Stimulated activated naive B cell treated with anti-CD40 and anti-IgM and Interleukin-4, amounts not matched to agents 10 μg/mL and 1 μg/mL and 100 μg/mL, for 72 hours (primary cell): ENCODE measurements around the gene UNCX.
A peak's percentile ranks its signal among the peaks of the same experiment; 100 is the strongest.

Experiments
- ATAC-seq, 2 donors: fragments of 150-1000 bp; cut with Tn5 transposase; replicated peaks; 2 replicates each; pipeline ENCODE4 v1.10.0; 2021; ENCODE audit warnings: moderate library complexity in 1 of 2
- DNase-seq: peaks from one replicate; pipeline ENCODE4 v3.0.0; 2021
- H3K27ac Mint-ChIP-seq: one replicate; pipeline ENCODE4 v1.8.0; 2022; ENCODE audit warnings: mild to moderate bottlenecking, mixed read lengths
- H3K27me3 Mint-ChIP-seq, 2 donors: one replicate each; pipeline ENCODE4 v1.8.0; 2022; ENCODE audit warnings: mixed read lengths in 2 of 2
- H3K36me3 Mint-ChIP-seq, 2 donors: one replicate each; pipeline ENCODE4 v1.8.0; 2022; ENCODE audit warnings: mixed read lengths in 2 of 2, mild to moderate bottlenecking in 1 of 2
- H3K4me1 Mint-ChIP-seq, 2 donors: one replicate each; pipeline ENCODE4 v1.8.0; 2022; ENCODE audit warnings: mixed read lengths in 2 of 2, mild to moderate bottlenecking in 1 of 2
- H3K4me3 Mint-ChIP-seq, 2 donors: one replicate each; pipeline ENCODE4 v1.8.0; 2022; ENCODE audit warnings: mild to moderate bottlenecking in 2 of 2, mixed read lengths in 2 of 2, moderate library complexity in 1 of 2
- H3K9me3 Mint-ChIP-seq, 2 donors: one replicate each; pipeline ENCODE4 v1.8.0; 2022; ENCODE audit warnings: mixed read lengths in 2 of 2, mild to moderate bottlenecking in 1 of 2

UNCX gene

GRCh38 chr7:1232103-1232466, 587 bp upstream of the UNCX start:
- DNase-seq = no peak
- H3K27ac Mint-ChIP-seq = peak overlapping the region; percentile 93
- H3K9me3 Mint-ChIP-seq = peaks cover 0 to 7% of the 10 kb centered on the region in 2 donors
- peaks cover 9 to 15% of the 10 kb centered on the region in 2 donors for H3K36me3 Mint-ChIP-seq
- peaks cover 36 to 49% of the 10 kb centered on the region in 2 donors for H3K27me3 Mint-ChIP-seq
- H3K4me1 Mint-ChIP-seq = peaks cover 16 to 25% of the 10 kb centered on the region in 2 donors
- ATAC-seq = no peak
- peak overlapping the region; percentile 64 to 65 for H3K4me3 Mint-ChIP-seq

DNA sequence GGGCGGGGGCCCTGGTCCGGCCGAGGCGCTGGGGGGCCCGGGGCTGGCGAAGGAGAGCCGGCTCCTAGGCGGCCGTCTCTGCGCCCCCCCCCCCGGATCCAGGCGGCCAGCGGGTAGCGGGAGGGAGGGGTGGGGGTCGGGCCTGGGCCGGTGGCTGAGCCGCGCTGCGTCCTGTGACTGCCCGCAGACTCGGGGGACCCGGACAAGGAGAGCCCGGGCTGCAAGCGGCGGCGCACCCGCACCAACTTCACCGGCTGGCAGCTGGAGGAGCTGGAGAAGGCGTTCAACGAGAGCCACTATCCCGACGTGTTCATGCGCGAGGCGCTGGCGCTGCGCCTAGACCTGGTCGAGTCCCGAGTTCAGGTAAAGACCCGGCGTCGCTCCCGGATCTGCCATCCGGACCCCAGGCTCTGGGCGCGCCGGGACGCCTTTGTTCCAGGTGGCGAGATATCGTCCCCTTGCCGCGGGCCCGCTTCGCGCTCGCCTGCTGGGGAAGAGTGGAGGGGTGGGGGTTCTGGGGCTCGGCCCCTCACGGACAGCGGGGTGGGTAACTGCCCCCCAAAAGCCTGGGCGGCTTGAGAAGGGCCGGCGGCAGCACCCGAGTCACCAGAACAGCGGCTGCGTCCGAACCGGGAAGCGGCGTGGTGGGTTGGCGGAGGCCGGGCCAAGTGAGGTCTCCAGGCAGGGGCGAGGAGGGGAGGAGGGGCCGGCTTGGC, 819 bp downstream of the UNCX start:
- peak overlapping the region; percentile 80 for H3K27ac Mint-ChIP-seq

DNA sequence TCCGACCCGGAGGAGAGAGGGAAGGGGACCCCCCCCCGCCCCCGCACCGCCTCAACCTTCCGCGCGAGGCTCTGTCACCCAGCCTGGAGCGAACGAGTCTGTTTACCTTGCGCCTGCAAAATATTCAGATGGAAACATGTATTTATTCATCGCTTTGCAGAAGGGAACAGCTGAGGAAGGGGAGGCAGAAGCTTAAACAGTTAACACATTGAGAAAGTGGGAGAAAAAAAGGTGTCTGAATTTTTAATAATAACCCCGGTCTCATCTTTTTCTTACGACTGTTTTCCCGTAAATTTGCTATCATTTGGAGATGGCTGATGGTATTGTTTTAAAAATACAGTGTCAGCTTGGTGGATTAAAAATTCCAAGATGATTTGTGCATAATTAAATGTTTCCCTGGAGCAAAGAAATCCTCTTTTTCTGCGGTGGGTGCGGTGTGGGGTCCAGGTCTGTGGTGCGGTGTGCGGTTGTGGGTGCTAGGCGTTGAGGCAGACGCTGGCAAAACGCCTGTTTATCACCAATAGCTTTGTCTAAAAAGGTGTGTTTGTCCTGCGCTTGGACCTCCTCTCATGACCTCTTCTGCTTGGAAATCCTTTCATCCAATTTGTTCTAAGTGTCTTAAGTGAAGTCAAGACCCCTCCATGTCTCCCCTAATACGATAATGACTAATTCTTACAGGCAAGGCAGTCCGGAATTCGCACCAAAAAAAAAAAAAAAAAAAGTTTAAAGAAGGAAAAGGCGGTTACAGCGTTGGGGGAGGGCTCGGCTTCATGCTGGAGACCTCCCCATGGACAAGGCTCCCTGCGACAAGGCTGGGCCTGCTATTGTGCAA, 1.6 kb downstream of the UNCX start:
- peaks cover 12 to 25% of the 10 kb centered on the region in 2 donors for H3K4me1 Mint-ChIP-seq
- DNase-seq (no peak), ATAC-seq (no peak)
- peaks cover 38 to 49% of the 10 kb centered on the region in 2 donors for H3K27me3 Mint-ChIP-seq
- peak overlapping the region; percentile 85 for H3K27ac Mint-ChIP-seq
- peaks cover 0 to 5% of the 10 kb centered on the region in 2 donors for H3K9me3 Mint-ChIP-seq
- peak overlapping the region in 1 of 2 donors; percentile 42 for H3K4me3 Mint-ChIP-seq
- peaks cover 9 to 15% of the 10 kb centered on the region in 2 donors for H3K36me3 Mint-ChIP-seq

More for the DNA sequence above, 819 bp downstream of the UNCX start:
- no peak for ATAC-seq
- no peak overlapping the region for H3K4me3 Mint-ChIP-seq
- H3K4me1 Mint-ChIP-seq = peaks cover 12 to 25% of the 10 kb centered on the region in 2 donors
- H3K36me3 Mint-ChIP-seq = peaks cover 9 to 15% of the 10 kb centered on the region in 2 donors
- H3K9me3 Mint-ChIP-seq = peaks cover 0 to 5% of the 10 kb centered on the region in 2 donors
- H3K27me3 Mint-ChIP-seq = peaks cover 33 to 44% of the 10 kb centered on the region in 2 donors
- DNase-seq = no peak

DNA sequence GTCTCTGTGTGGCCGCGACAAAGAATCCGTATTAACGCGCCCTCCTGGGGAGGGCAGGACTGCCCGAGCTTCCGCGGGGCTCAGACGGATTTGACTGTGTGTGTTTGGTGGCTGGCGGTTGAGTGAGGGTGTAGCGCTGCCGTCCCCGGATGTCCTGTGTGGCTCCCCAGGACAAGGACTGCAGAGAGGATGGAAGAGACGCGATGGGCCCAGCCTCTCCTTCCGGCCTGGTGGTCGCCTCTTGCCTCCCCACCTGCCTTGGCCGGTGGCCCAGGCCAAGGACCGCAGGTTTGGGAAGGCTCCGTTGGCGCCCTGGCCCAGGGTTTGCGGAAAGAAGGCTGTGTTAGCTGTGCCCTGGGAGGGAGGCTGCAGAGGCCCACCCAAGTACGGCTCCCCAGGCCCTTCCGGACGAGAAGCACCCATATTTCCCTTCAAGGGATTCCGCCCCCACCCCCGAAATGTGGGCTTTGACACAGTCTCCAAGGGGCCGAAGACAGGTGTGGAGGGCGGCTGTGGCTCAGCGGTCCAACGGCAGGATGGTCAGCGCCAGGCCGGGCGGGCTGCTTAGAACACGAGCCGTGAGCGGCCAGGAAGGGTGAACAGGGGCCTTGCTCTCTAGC, 2.3 kb downstream of the UNCX start:
- DNase-seq (no peak), ATAC-seq (no peak)
- Mint-ChIP-seq H3K36me3 (peaks cover 9 to 15% of the 10 kb centered on the region in 2 donors), H3K27me3 (peaks cover 42 to 56% of the 10 kb centered on the region in 2 donors), H3K4me3 (peak overlapping the region; percentile 41 to 42), H3K4me1 (peaks cover 12 to 25% of the 10 kb centered on the region in 2 donors), H3K27ac (peak overlapping the region; percentile 85), H3K9me3 (peaks cover 0 to 5% of the 10 kb centered on the region in 2 donors)

DNA sequence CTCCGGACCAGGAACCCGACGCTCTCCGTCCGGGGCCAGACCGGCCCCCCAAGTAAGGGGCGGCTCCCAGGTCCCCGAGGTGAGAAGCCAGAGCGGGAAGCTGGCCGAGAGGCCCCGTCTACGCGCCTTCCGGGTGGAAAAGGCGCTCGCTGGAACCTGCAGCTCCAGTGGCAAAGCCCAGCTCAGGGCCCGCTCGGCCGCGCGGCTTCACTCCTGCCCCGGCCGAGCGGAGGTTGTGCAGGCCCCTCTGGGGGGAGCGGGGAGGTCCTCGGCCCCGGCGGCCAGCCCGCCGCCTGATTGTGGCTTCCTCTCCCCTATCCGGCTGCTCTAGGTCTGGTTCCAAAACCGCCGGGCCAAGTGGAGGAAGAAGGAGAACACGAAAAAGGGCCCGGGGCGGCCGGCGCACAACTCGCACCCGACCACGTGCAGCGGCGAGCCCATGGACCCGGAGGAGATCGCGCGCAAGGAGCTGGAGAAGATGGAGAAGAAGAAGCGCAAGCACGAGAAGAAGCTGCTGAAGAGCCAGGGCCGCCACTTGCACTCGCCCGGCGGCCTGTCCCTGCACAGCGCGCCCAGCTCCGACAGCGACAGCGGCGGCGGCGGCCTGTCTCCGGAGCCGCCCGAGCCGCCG, 2.9 kb downstream of the UNCX start:
- H3K4me3 Mint-ChIP-seq = peak overlapping the region; percentile 69 to 72
- H3K27ac Mint-ChIP-seq = peak overlapping the region; percentile 92
- H3K27me3 Mint-ChIP-seq = peaks cover 49 to 60% of the 10 kb centered on the region in 2 donors
- DNase-seq = no peak
- ATAC-seq = no peak
- H3K9me3 Mint-ChIP-seq = peaks cover 0 to 5% of the 10 kb centered on the region in 2 donors
- H3K4me1 Mint-ChIP-seq = peaks cover 12 to 25% of the 10 kb centered on the region in 2 donors
- H3K36me3 Mint-ChIP-seq = peaks cover 9 to 15% of the 10 kb centered on the region in 2 donors

GRCh38 chr7:1236132-1236661, 3.5 kb downstream of the UNCX start:
- H3K27ac Mint-ChIP-seq = no peak overlapping the region
- H3K4me3 Mint-ChIP-seq = no peak overlapping the region
- peaks cover 49 to 60% of the 10 kb centered on the region in 2 donors for H3K27me3 Mint-ChIP-seq
- H3K4me1 Mint-ChIP-seq = peaks cover 15 to 25% of the 10 kb centered on the region in 2 donors
- ATAC-seq = no peak
- no peak for DNase-seq
- peaks cover 0 to 5% of the 10 kb centered on the region in 2 donors for H3K9me3 Mint-ChIP-seq
- H3K36me3 Mint-ChIP-seq = peaks cover 9 to 15% of the 10 kb centered on the region in 2 donors

- no peak for ATAC-seq
- no peak for DNase-seq
- no peak overlapping the region for H3K27ac Mint-ChIP-seq
- peaks cover 12 to 18% of the 10 kb centered on the region in 2 donors for H3K4me1 Mint-ChIP-seq
- peaks cover 3 to 9% of the 10 kb centered on the region in 2 donors for H3K36me3 Mint-ChIP-seq
- no peak overlapping the region for H3K4me3 Mint-ChIP-seq
- H3K27me3 Mint-ChIP-seq = peaks cover 41 to 52% of the 10 kb centered on the region in 2 donors
- peaks cover 0 to 3% of the 10 kb centered on the region in 2 donors for H3K9me3 Mint-ChIP-seq
These were observed 4.4 kb downstream of the UNCX start for GRCh38 chr7:1236831-1237701.

DNA sequence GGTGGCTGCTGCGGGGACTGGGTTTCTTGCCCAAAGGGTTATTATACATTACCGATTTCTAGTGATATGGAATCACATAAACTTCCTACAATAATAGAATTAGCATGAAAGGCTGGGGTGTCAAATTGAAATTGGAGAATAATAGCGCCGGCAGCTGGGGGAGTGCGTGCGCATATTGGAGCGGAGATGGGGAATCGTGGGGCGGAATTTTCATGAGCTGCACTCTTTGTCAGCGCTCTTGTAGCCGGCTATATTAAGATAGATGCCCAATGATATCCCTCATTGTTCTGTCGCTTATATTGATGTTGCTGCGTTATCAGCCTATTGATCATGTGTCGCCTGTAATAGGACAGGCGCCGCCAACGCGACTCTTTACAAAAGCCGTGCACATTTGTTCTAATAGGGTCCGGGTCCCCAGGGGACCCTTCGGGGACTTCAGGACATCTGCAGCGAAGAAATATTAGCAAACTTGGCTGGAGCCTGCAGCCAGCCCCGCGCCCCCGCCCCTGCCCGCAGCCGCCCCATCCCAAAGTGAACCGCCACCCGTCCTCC, 5.1 kb downstream of the UNCX start:
- Mint-ChIP-seq H3K9me3 (peaks cover 0 to 2% of the 10 kb centered on the region in 2 donors), H3K4me3 (no peak overlapping the region), H3K4me1 (peaks cover 10 to 15% of the 10 kb centered on the region in 2 donors), H3K27me3 (peaks cover 38 to 49% of the 10 kb centered on the region in 2 donors), H3K36me3 (peaks cover 2 to 7% of the 10 kb centered on the region in 2 donors), H3K27ac (peak overlapping the region; percentile 90)
- DNase-seq = no peak
- ATAC-seq = no peak

DNA sequence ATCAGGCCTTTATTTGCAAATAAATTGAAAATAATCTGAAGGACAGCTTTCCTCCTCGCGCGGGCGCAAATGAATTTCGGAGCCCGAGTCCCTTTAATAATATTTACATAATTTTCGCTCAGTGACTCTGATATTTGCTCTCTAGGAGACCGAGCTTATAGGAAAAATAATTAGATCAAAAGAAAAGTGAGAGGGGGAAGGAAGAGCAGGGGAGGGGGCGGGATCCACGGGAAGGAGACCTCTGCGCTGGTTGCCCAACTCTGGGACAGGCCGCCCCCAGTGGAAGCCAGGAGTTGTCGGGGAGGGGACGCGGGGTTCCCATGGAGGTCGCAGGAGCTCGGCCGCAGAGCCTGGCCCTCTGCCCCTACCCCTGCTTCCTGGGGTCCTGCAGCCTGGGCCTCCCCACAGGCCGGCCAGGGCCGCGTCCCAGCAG, 5.8 kb downstream of the UNCX start:
- no peak overlapping the region for H3K27ac Mint-ChIP-seq
- H3K27me3 Mint-ChIP-seq = peaks cover 38 to 53% of the 10 kb centered on the region in 2 donors

DNA sequence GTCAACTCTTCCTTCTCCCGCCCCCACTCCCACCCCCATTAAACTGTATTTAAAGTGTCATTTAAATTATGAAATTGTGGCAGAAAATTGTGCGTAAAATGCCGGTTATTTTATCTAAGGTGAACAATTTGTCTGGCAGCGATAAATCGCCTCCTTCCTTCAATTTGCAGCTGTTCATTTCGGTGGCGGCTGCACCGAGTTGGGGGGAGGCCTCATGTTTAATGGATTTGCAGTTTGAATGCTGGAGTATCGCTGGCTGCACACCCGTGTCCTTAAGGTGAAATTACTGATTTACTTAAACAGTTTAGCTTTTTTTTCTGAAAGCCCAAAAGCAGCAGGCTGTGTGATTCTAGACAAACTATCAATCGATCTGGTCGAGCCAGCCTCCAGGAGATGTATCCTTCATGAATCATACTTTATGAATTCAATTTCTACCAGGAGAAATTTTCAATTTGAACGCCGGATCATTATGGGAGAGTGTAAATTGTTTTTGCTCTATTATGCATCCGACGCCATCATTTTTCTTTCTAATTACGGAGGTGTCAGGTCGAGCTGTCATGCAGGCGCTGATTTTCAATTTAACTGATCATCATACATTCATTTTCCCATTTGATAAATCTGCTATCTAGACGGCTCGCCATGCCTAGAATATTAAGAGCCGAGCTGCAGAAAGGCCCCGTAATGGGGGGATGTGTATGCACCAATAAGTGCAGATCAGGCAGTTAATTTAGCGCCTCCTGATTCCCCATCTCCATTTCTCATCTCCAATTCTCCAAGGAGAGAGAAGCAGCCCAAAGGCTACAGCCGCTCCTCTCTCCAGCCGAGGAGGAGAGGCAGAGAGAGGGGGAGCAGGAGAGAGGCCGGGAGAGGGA, 6.5 kb downstream of the UNCX start:
- peak overlapping the region in 1 of 2 donors; percentile 36 for H3K4me3 Mint-ChIP-seq
- peaks cover 2 to 7% of the 10 kb centered on the region in 2 donors for H3K36me3 Mint-ChIP-seq
- ATAC-seq = no peak
- peaks cover 0 to 2% of the 10 kb centered on the region in 2 donors for H3K9me3 Mint-ChIP-seq
- peaks cover 41 to 58% of the 10 kb centered on the region in 2 donors for H3K27me3 Mint-ChIP-seq
- H3K4me1 Mint-ChIP-seq = peaks cover 10 to 15% of the 10 kb centered on the region in 2 donors
- peak overlapping the region; percentile 82 for H3K27ac Mint-ChIP-seq
- no peak for DNase-seq

More for the DNA sequence above, 5.8 kb downstream of the UNCX start:
- H3K36me3 Mint-ChIP-seq = peaks cover 2 to 7% of the 10 kb centered on the region in 2 donors
- peaks cover 0 to 2% of the 10 kb centered on the region in 2 donors for H3K9me3 Mint-ChIP-seq
- H3K4me1 Mint-ChIP-seq = peaks cover 10 to 15% of the 10 kb centered on the region in 2 donors
- peak overlapping the region in 1 of 2 donors; percentile 17 for H3K4me3 Mint-ChIP-seq
- no peak for DNase-seq
- no peak for ATAC-seq

GRCh38 chr7:1239803-1240516, 7.3 kb downstream of the UNCX start:
- Mint-ChIP-seq H3K27me3 (peaks cover 38 to 58% of the 10 kb centered on the region in 2 donors), H3K9me3 (no peaks in the 10 kb centered on the region), H3K4me3 (peak overlapping the region in 1 of 2 donors; percentile 25), H3K36me3 (peaks cover 2 to 3% of the 10 kb centered on the region in 2 donors), H3K27ac (peak overlapping the region; percentile 79), H3K4me1 (peaks cover 5 to 8% of the 10 kb centered on the region in 2 donors)
- DNase-seq = no peak
- no peak for ATAC-seq
